HepG2 (cell line): Measurements from ENCODE around the gene TNFAIP2. TPM values are rescaled to one million over a fixed set of nuclear protein-coding genes. Genes with fewer than 3 reads are reported as not detected.

ENCODE experiments used
- ARHGAP35 ChIP-seq: sonication (generic); formaldehyde crosslinking; IDR thresholded peaks from 2 replicates; pipeline ENCODE4 v1.9.0; 2022; ENCODE audit warnings: mild to moderate bottlenecking, inconsistent platforms, moderate library complexity, missing genetic modification reagents, borderline replicate concordance
- BRD4 ChIP-seq: sonication (generic); formaldehyde crosslinking; IDR thresholded peaks from 2 replicates; pipeline ENCODE4 v1.4.0; 2020; ENCODE audit warnings: missing genetic modification reagents
- HOXD1 ChIP-seq: sonication (generic); formaldehyde crosslinking; IDR thresholded peaks from 2 replicates; pipeline ENCODE4 v1.5.0; 2020; ENCODE audit warnings: missing genetic modification reagents
- MAX ChIP-seq: IDR thresholded peaks from 2 replicates; pipeline ENCODE4 v1.6.1; 2012; ENCODE audit warnings: inconsistent platforms
- MIER2 ChIP-seq: IDR thresholded peaks from 2 replicates; pipeline ENCODE4 v1.6.1; 2016; ENCODE audit warnings: missing biosample characterization, missing genetic modification reagents
- PRDM10 ChIP-seq: sonication (generic); formaldehyde crosslinking; IDR thresholded peaks from 2 replicates; pipeline ENCODE4 v1.4.0; 2020; ENCODE audit warnings: low read depth, missing genetic modification reagents
- RARA ChIP-seq: IDR thresholded peaks from 2 replicates; pipeline ENCODE4 v1.6.1; 2016; ENCODE audit warnings: missing genetic modification reagents, missing compliant biosample characterization
- SALL2 ChIP-seq: sonication (generic); formaldehyde crosslinking; IDR thresholded peaks from 2 replicates; pipeline ENCODE4 v1.8.1; 2023; ENCODE audit warnings: mild to moderate bottlenecking, missing genetic modification reagents, inconsistent platforms
- SAP130 ChIP-seq: IDR thresholded peaks from 2 replicates; pipeline ENCODE4 v1.6.1; 2016; ENCODE audit warnings: low read depth
- TP53 ChIP-seq: sonication (generic); formaldehyde crosslinking; conservative IDR thresholded peaks from 2 replicates; pipeline ENCODE4 v1.4.0; 2020; ENCODE audit warnings: missing genetic modification reagents
- TRIM24 ChIP-seq: sonication (generic); formaldehyde crosslinking; IDR thresholded peaks from 2 replicates; pipeline ENCODE4 v1.8.0; 2022; ENCODE audit warnings: mild to moderate bottlenecking, missing genetic modification reagents
- ZNF556 ChIP-seq: sonication (generic); formaldehyde crosslinking; IDR thresholded peaks from 2 replicates; pipeline ENCODE4 v1.4.0; 2020; ENCODE audit warnings: mild to moderate bottlenecking, missing genetic modification reagents, borderline replicate concordance
- ZNF879 ChIP-seq: sonication (generic); formaldehyde crosslinking; IDR thresholded peaks from 2 replicates; pipeline ENCODE4 v1.8.1; 2023; ENCODE audit warnings: missing genetic modification reagents
- polyA plus RNA-seq, 8 experiments: library from polyadenylated mRNA; depleted of rRNA in 3 of 8; stranded (reverse) in 7 of 8; unstranded in 1 of 8; fragments of >200 nt; fragmentation: Illumina TruSeq in 4 of 8; extraction: Trizol in 4 of 8; gene quantifications; 2 replicates each; pipeline versions ENCODE4 v1.2.1 to v1.2.3, GENCODE V29; 2011 to 2016; ENCODE audit warnings: low read depth in 4 of 8, missing spikeins in 1 of 8, mixed read lengths in 1 of 8; ENCODE audit not compliant: insufficient read depth in 1 of 8
- total RNA-seq, 5 experiments: library from RNA; depleted of rRNA; stranded (reverse); fragments of >200 nt; fragmentation: Illumina TruSeq; extraction: Trizol; gene quantifications; 2 replicates each; pipeline ENCODE4 v1.2.3, GENCODE V29; 2016; ENCODE audit warnings: low read depth in 1 of 5
- TF ChIP-seq, protein P1 (sequence below): sonication (generic); formaldehyde crosslinking; IDR thresholded peaks from 2 replicates; pipeline ENCODE4 v1.5.1; 2020; ENCODE audit warnings: mild to moderate bottlenecking, missing genetic modification reagents, moderate library complexity
- TF ChIP-seq, protein P2 (sequence below), 2 experiments: sonication (generic) in 1 of 2; formaldehyde crosslinking in 1 of 2; IDR thresholded peaks; 2 replicates each; pipeline versions ENCODE4 v1.4.0 to v1.6.1; 2016 to 2020; ENCODE audit warnings: borderline replicate concordance in 1 of 2, low read depth in 1 of 2, mild to moderate bottlenecking in 1 of 2, missing genetic modification reagents in 1 of 2

Gene TNFAIP2
- total and polyA plus RNA-seq, 2 of the 13 experiments (the other 11 are each of a cell fraction or from before 2014, with no cell fraction given) = 0.46 to 1.5 TPM

DNA sequence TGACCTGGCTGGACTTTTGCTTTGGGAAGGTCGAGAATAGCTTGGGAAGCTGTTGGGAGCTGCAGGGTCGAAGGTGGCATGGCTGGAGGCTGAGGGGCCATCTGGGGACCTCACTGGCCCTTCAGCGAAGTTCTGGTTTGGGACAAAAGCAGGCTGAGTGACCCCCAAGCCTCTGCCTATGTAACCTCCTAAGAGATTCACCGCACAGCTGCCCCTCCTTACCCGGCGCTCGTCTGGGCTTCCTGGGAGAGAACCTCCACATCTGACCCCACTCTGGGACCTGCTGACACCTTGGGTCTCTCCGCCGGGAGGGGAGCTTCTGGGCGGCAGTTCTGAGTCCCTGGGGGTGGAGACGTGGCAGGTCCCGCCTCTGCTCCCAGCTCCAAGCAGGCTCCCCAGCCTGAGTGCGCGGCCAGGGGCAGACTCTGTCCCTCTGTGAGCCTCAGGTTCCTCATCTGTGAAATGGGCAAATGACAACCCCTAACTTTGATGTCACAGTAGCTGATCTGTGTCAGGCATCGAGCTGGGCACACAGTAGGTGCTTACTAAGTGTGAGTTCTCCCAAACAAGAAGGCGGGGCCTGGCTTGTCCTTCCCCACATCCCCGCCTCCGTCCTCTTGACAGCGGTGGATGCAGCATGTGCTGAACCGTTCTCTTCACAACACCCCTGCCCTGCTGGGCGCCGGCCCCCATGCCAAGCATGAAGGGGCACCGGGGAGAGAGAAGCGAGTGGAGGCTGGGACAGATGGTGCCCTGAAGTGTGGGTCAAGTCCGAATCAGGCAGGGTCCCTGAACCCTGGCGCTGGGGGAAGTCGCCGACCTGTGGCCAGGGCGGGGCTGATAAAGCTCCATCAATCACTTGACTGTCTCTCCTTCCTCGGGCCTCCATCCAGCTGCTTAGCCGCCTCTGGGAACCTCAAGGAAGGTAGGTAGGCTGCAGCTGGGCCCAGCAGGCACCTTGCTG is 25.0 kb upstream of the TNFAIP2 start (continued):
- TF ChIP-seq ZNF879 (CRISPR knock-in tag) (no peak), ZNF556 (CRISPR knock-in tag) (peak; percentile 95; the same call in 1 of the 2 replicates), RARA (peak; percentile 40; the same call in 1 of the 2 replicates), ARHGAP35 (peak; percentile 37; the same call in 1 of the 2 replicates), BRD4 (CRISPR knock-in tag) (no peak), TP53 (no peak), SALL2 (CRISPR knock-in tag) (0 out of 2 replicates have a peak, but pooled peaks have one; percentile 36), PRDM10 (CRISPR knock-in tag) (peak; percentile 65; the same call in 1 of the 2 replicates), MAX (peak; percentile 21; the same call in 1 of the 2 replicates), SAP130 (CRISPR knock-in tag) (no peak), TRIM24 (CRISPR knock-in tag) (no peak), MIER2 (CRISPR knock-in tag) (no peak), HOXD1 (CRISPR knock-in tag) (peak; percentile 85)
- TF ChIP-seq, protein P1, sequence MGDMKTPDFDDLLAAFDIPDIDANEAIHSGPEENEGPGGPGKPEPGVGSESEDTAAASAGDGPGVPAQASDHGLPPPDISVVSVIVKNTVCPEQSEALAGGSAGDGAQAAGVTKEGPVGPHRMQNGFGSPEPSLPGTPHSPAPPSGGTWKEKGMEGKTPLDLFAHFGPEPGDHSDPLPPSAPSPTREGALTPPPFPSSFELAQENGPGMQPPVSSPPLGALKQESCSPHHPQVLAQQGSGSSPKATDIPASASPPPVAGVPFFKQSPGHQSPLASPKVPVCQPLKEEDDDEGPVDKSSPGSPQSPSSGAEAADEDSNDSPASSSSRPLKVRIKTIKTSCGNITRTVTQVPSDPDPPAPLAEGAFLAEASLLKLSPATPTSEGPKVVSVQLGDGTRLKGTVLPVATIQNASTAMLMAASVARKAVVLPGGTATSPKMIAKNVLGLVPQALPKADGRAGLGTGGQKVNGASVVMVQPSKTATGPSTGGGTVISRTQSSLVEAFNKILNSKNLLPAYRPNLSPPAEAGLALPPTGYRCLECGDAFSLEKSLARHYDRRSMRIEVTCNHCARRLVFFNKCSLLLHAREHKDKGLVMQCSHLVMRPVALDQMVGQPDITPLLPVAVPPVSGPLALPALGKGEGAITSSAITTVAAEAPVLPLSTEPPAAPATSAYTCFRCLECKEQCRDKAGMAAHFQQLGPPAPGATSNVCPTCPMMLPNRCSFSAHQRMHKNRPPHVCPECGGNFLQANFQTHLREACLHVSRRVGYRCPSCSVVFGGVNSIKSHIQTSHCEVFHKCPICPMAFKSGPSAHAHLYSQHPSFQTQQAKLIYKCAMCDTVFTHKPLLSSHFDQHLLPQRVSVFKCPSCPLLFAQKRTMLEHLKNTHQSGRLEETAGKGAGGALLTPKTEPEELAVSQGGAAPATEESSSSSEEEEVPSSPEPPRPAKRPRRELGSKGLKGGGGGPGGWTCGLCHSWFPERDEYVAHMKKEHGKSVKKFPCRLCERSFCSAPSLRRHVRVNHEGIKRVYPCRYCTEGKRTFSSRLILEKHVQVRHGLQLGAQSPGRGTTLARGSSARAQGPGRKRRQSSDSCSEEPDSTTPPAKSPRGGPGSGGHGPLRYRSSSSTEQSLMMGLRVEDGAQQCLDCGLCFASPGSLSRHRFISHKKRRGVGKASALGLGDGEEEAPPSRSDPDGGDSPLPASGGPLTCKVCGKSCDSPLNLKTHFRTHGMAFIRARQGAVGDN (CRISPR knock-in tag) = peak; percentile 68
- TF ChIP-seq, protein P2, sequence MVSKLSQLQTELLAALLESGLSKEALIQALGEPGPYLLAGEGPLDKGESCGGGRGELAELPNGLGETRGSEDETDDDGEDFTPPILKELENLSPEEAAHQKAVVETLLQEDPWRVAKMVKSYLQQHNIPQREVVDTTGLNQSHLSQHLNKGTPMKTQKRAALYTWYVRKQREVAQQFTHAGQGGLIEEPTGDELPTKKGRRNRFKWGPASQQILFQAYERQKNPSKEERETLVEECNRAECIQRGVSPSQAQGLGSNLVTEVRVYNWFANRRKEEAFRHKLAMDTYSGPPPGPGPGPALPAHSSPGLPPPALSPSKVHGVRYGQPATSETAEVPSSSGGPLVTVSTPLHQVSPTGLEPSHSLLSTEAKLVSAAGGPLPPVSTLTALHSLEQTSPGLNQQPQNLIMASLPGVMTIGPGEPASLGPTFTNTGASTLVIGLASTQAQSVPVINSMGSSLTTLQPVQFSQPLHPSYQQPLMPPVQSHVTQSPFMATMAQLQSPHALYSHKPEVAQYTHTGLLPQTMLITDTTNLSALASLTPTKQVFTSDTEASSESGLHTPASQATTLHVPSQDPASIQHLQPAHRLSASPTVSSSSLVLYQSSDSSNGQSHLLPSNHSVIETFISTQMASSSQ (IDR thresholded peaks at IDR 0.05; ENCODE audit: low read depth) = no peak
- TF ChIP-seq, protein P2 (CRISPR knock-in tag; IDR thresholded peaks at IDR 0.05; ENCODE audit: borderline replicate concordance) = no peak
